H1 (cell line): ENCODE data around the gene LGALS16. TPM values are rescaled to one million over a fixed set of nuclear protein-coding genes. Genes with fewer than 3 reads are reported as not detected.

Source experiments
- CTCF ChIA-PET: fragments of 300-600 bp; sonication (Branson Sonifier 250); formaldehyde crosslinking; loops from one replicate; lab custom pipeline; 2021; ENCODE audit not compliant: partially characterized antibody; lab: Charles Lee
- POLR2A ChIA-PET: fragments of 300-600 bp; sonication (Branson Sonifier 250); formaldehyde crosslinking; loops from one replicate; lab custom pipeline; 2021; ENCODE audit warnings: inconsistent platforms; ENCODE audit not compliant: partially characterized antibody; lab: Charles Lee
- DNase-seq, 2 experiments: peaks; one replicate each; pipeline versions ENCODE4 v3.0.0 to v3.0.0-alpha.2; 2010 to 2022; ENCODE audit warnings: low spot score in 2 of 2, low read depth in 1 of 2, mixed read lengths in 1 of 2
- FAIRE-seq: peaks from 2 replicates; lab custom pipeline; 2011; peaks lifted over from hg19 to GRCh38; lab: Jason Lieb, UNC
- H2AFZ ChIP-seq: 2 replicates; pipeline ENCODE4 v1.8.1; 2012; ENCODE audit warnings: low read length, inconsistent platforms
- H2AK5ac ChIP-seq: 2 replicates; pipeline ENCODE4 v1.6.1; 2013; ENCODE audit warnings: low read depth, low read length
- H2BK120ac ChIP-seq: replicated peaks from 2 replicates; pipeline ENCODE3; 2013; ENCODE audit warnings: low read depth, low read length, inconsistent platforms
- H2BK12ac ChIP-seq: 2 replicates; pipeline ENCODE4 v1.6.1; 2013; ENCODE audit warnings: low read depth, low read length
- H2BK15ac ChIP-seq: 2 replicates; pipeline ENCODE4 v1.6.1; 2013; ENCODE audit warnings: low read length
- H2BK20ac ChIP-seq: 2 replicates; pipeline ENCODE4 v1.6.1; 2013; ENCODE audit warnings: low read length
- H2BK5ac ChIP-seq: 2 replicates; pipeline ENCODE4 v1.6.1; 2013; ENCODE audit warnings: low read depth, low read length
- H3K14ac ChIP-seq: 2 replicates; pipeline ENCODE4 v1.6.1; 2013; ENCODE audit warnings: inconsistent platforms; ENCODE audit not compliant: insufficient read length
- H3K18ac ChIP-seq: 2 replicates; pipeline ENCODE4 v1.6.1; 2013; ENCODE audit warnings: low read length; ENCODE audit errors: extremely low read depth
- H3K23ac ChIP-seq: 2 replicates; pipeline ENCODE4 v1.6.1; 2013; ENCODE audit warnings: inconsistent platforms; ENCODE audit not compliant: insufficient read length
- H3K23me2 ChIP-seq: 2 replicates; pipeline ENCODE4 v1.6.1; 2013; ENCODE audit warnings: low read depth, low read length
- H3K27ac ChIP-seq: 2 replicates; pipeline ENCODE4 v1.6.1; 2011; ENCODE audit warnings: low read depth, low read length, inconsistent platforms
- H3K27me3 ChIP-seq, 4 experiments: replicated peaks in 1 of 4; 1 replicate in 1 of 4; 2 replicates in 3 of 4; pipeline versions ENCODE4 v1.6.1 to v1.8.1; 2011 to 2013; ENCODE audit warnings: low read length in 3 of 4, mild to moderate bottlenecking in 3 of 4, inconsistent platforms in 2 of 4, mixed read lengths in 2 of 4, moderate library complexity in 1 of 4; ENCODE audit not compliant: control insufficient read depth in 3 of 4, insufficient read depth in 3 of 4; ENCODE audit errors: extremely low read depth in 1 of 4
- H3K36me3 ChIP-seq, 4 experiments: 2 replicates each; pipeline versions ENCODE4 v1.6.1 to v1.8.1; 2011 to 2013; ENCODE audit warnings: mild to moderate bottlenecking in 4 of 4, low read length in 3 of 4, moderate library complexity in 2 of 4, control low read depth in 1 of 4, inconsistent platforms in 1 of 4; ENCODE audit not compliant: insufficient read depth in 4 of 4, control insufficient read depth in 2 of 4
- H3K4ac ChIP-seq: replicated peaks from 2 replicates; pipeline ENCODE3; 2013; ENCODE audit warnings: low read length, low read depth, mixed read lengths, inconsistent platforms; ENCODE audit not compliant: insufficient read length
- H3K4me1 ChIP-seq, 4 experiments: replicated peaks in 1 of 4; 1 replicate in 1 of 4; 2 replicates in 3 of 4; pipeline versions ENCODE4 v1.6.1 to v1.8.1; 2011 to 2013; ENCODE audit warnings: low read length in 3 of 4, inconsistent platforms in 2 of 4, mixed read lengths in 1 of 4; ENCODE audit not compliant: insufficient read depth in 4 of 4, control insufficient read depth in 3 of 4
- H3K4me2 ChIP-seq, 2 experiments: 2 replicates each; pipeline versions ENCODE4 v1.6.1 to v1.8.1; 2011 to 2013; ENCODE audit warnings: low read depth in 2 of 2, low read length in 2 of 2, control low read depth in 1 of 2, inconsistent platforms in 1 of 2, mild to moderate bottlenecking in 1 of 2; ENCODE audit not compliant: insufficient read depth in 1 of 2
- H3K4me3 ChIP-seq, 4 experiments: fragments of 200-600, 300-600 bp in 1 of 4; sonication (generic), shearing (Covaris generic), sonication (Bioruptor Twin) in 1 of 4; 2 replicates each; pipeline versions ENCODE4 v1.5.1 to v1.8.1; 2011 to 2016; ENCODE audit warnings: low read length in 4 of 4, low read depth in 3 of 4, control low read depth in 2 of 4, inconsistent platforms in 2 of 4, mild to moderate bottlenecking in 2 of 4, mixed read lengths in 1 of 4, moderate library complexity in 1 of 4; ENCODE audit not compliant: insufficient read depth in 2 of 4; ENCODE audit errors: extremely low read depth in 1 of 4
- H3K56ac ChIP-seq: replicated peaks from 2 replicates; pipeline ENCODE3; 2013; ENCODE audit warnings: low read depth, mild to moderate bottlenecking, mixed read lengths, low read length, inconsistent platforms; ENCODE audit not compliant: insufficient read length
- H3K79me1 ChIP-seq: 2 replicates; pipeline ENCODE4 v1.6.1; 2013; ENCODE audit warnings: low read depth, low read length, control low read depth
- H3K79me2 ChIP-seq, 2 experiments: 2 replicates each; pipeline versions ENCODE4 v1.6.1 to v1.8.1; 2012 to 2013; ENCODE audit warnings: low read length in 2 of 2, mild to moderate bottlenecking in 2 of 2, inconsistent platforms in 1 of 2; ENCODE audit not compliant: insufficient read depth in 2 of 2, control insufficient read depth in 1 of 2
- H3K9ac ChIP-seq, 4 experiments: replicated peaks in 1 of 4; 1 replicate in 1 of 4; 2 replicates in 3 of 4; pipeline versions ENCODE4 v1.6.1 to v1.8.1; 2011 to 2013; ENCODE audit warnings: low read depth in 3 of 4, low read length in 3 of 4, control low read depth in 2 of 4, mild to moderate bottlenecking in 2 of 4, moderate library complexity in 2 of 4, inconsistent platforms in 1 of 4; ENCODE audit errors: extremely low read depth in 1 of 4
- H3K9me3 ChIP-seq, 2 experiments: 2 replicates each; pipeline versions ENCODE4 v1.6.1 to v1.8.1; 2012 to 2013; ENCODE audit warnings: mild to moderate bottlenecking in 2 of 2, moderate library complexity in 2 of 2, control low read depth in 1 of 2, inconsistent platforms in 1 of 2, low read depth in 1 of 2, low read length in 1 of 2, mixed read lengths in 1 of 2; ENCODE audit not compliant: insufficient read depth in 2 of 2
- H4K20me1 ChIP-seq, 2 experiments: replicated peaks in 1 of 2; 2 replicates each; pipeline versions ENCODE3 to v1.8.1; 2011 to 2013; ENCODE audit warnings: inconsistent platforms in 2 of 2, low read length in 2 of 2, mild to moderate bottlenecking in 1 of 2; ENCODE audit not compliant: insufficient read depth in 2 of 2, control insufficient read depth in 1 of 2
- H4K5ac ChIP-seq: 2 replicates; pipeline ENCODE4 v1.6.1; 2013; ENCODE audit warnings: low read length, low read depth, mixed read lengths, inconsistent platforms; ENCODE audit not compliant: insufficient read length
- H4K8ac ChIP-seq: 2 replicates; pipeline ENCODE4 v1.8.0; 2013; ENCODE audit warnings: mild to moderate bottlenecking, moderate library complexity, low read length, inconsistent platforms; ENCODE audit not compliant: insufficient read depth; ENCODE audit errors: extremely low read depth
- H4K91ac ChIP-seq: replicated peaks from 2 replicates; pipeline ENCODE3; 2013; ENCODE audit warnings: low read length, mixed read lengths, inconsistent platforms; ENCODE audit not compliant: insufficient read length
- ATF2 ChIP-seq: IDR thresholded peaks from 2 replicates; pipeline ENCODE4 v1.6.1; 2012; ENCODE audit warnings: low read length, inconsistent platforms
- ATF3 ChIP-seq: IDR thresholded peaks from 2 replicates; pipeline ENCODE4 v1.6.1; 2011; ENCODE audit warnings: low read depth, mild to moderate bottlenecking, low read length; ENCODE audit not compliant: insufficient read depth
- BACH1 ChIP-seq: IDR thresholded peaks from 2 replicates; pipeline ENCODE4 v1.6.1; 2012; ENCODE audit warnings: low read length, improper control_type of control experiment
- EZH2 ChIP-seq: fragments of 200-600 bp; sonication (generic); IDR thresholded peaks from 2 replicates; pipeline ENCODE4 v1.7.1; 2012; ENCODE audit warnings: low read depth, mild to moderate bottlenecking, moderate library complexity, low read length, inconsistent platforms; ENCODE audit not compliant: severe bottlenecking
- FOSL1 ChIP-seq: IDR thresholded peaks from 2 replicates; pipeline ENCODE4 v1.6.1; 2011; ENCODE audit warnings: mild to moderate bottlenecking, low read depth, low read length, moderate library complexity; ENCODE audit not compliant: insufficient read depth
- GTF2F1 ChIP-seq: IDR thresholded peaks from 2 replicates; pipeline ENCODE4 v1.6.1; 2012; ENCODE audit warnings: low read depth, low read length, improper control_type of control experiment, borderline replicate concordance
- JUN ChIP-seq: IDR thresholded peaks from 2 replicates; pipeline ENCODE4 v1.6.1; 2011; ENCODE audit warnings: low read depth, mild to moderate bottlenecking, improper control_type of control experiment, low read length
- JUND ChIP-seq: IDR thresholded peaks from 2 replicates; pipeline ENCODE4 v1.6.1; 2011; ENCODE audit warnings: mild to moderate bottlenecking, improper control_type of control experiment, low read length
- POU5F1 ChIP-seq: IDR thresholded peaks from 2 replicates; pipeline ENCODE4 v1.6.1; 2011; ENCODE audit warnings: low read depth, mild to moderate bottlenecking, low read length, moderate library complexity
- TBP ChIP-seq: IDR thresholded peaks from 2 replicates; pipeline ENCODE4 v1.6.1; 2011; ENCODE audit warnings: low read depth, low read length, improper control_type of control experiment
- USF2 ChIP-seq: IDR thresholded peaks from 2 replicates; pipeline ENCODE4 v1.6.1; 2011; ENCODE audit warnings: low read length, improper control_type of control experiment
- WGBS, 2 experiments: shearing (Covaris generic) in 1 of 2; methylation state at CpG; one replicate each; pipeline versions ENCODE4 v1.1.6 to v1.1.7; 2013 to 2015; ENCODE audit warnings: low lambda C conversion rate in 2 of 2, mixed read lengths in 2 of 2, inconsistent platforms in 1 of 2, low coverage in 1 of 2, missing lambda C conversion rate in 1 of 2; ENCODE audit not compliant: insufficient replicate concordance in 2 of 2, insufficient coverage in 1 of 2, insufficient read length in 1 of 2; ENCODE audit errors: extremely low coverage in 1 of 2, missing lambda C conversion rate in 1 of 2; 5-methylcytosine and 5-hydroxymethylcytosine counted together
- polyA plus RNA-seq, 7 experiments: library from polyadenylated mRNA; depleted of rRNA in 3 of 7; stranded (reverse) in 5 of 7; unstranded in 2 of 7; fragments of >200 nt in 5 of 7; fragments of 200-250 nt in 2 of 7; gene quantifications; 1 replicate in 5 of 7; 2 replicates in 1 of 7; 4 replicates in 1 of 7; pipeline versions ENCODE4 v1.2.1 to v1.2.3, GENCODE V29; 2011 to 2013; ENCODE audit warnings: missing spikeins in 2 of 7, mixed read lengths in 2 of 7
- total RNA-seq: library from RNA; stranded (reverse); fragmentation: NEBNext Ultra II Directional; extraction: Animal tissue kit (Norgen Biotek cat#: 25700); gene quantifications from 2 replicates; pipeline ENCODE4 v1.2.1, GENCODE V29; 2021

LGALS16 gene
- total and polyA plus RNA-seq, 2 of the 8 experiments (the other 6 are each of a cell fraction or from before 2014, with no cell fraction given) = not detected

- no peak overlapping the region for H3K14ac ChIP-seq
- H3K27me3 ChIP-seq = no peaks in the 10 kb centered on the region
- H3K4ac ChIP-seq = no peak overlapping the region
- H4K5ac ChIP-seq = no peak overlapping the region
- H3K4me2 ChIP-seq = no peak overlapping the region
- no peak overlapping the region; the same call in 1 of the 2 replicates for H2BK12ac ChIP-seq
- H2AK5ac ChIP-seq = 0 out of 2 replicates have a peak overlapping the region, but pooled peaks have one; percentile 47
- H4K8ac ChIP-seq = no peak overlapping the region
- no peak overlapping the region for H2BK120ac ChIP-seq
- 0 out of 2 replicates have a peak overlapping the region, but pooled peaks have one; percentile 9 for H2BK5ac ChIP-seq
- no peak overlapping the region for H3K56ac ChIP-seq
- DNase-seq (no peak), FAIRE-seq (no peak)
- no peak overlapping the region for H2BK20ac ChIP-seq
- H3K23ac ChIP-seq = no peak overlapping the region
- H3K27ac ChIP-seq = no peak overlapping the region
- 95% methylated on average over 5 of the region's 5 CpGs; no CpG with 5 or more reads in 1 of the 2 experiments for WGBS, 2 experiments
- H3K79me2 ChIP-seq = no peaks in the 10 kb centered on the region
- no peaks in the 10 kb centered on the region for H3K4me1 ChIP-seq
- no peak overlapping the region for H2AFZ ChIP-seq
- H3K23me2 ChIP-seq = no peaks in the 10 kb centered on the region; the same call in 1 of the 2 replicates
- POLR2A ChIA-PET = no interaction called here
- H3K4me3 ChIP-seq = no peak overlapping the region
- no peaks in the 10 kb centered on the region for H3K79me1 ChIP-seq
- no peaks in the 10 kb centered on the region for H3K9me3 ChIP-seq
- no peak overlapping the region for H3K18ac ChIP-seq
- H4K20me1 ChIP-seq = peaks cover 0 to 4% of the 10 kb centered on the region in 2 experiments
- no peak overlapping the region for H2BK15ac ChIP-seq
- no peaks in the 10 kb centered on the region for H3K36me3 ChIP-seq
- CTCF ChIA-PET = interaction anchor here (1.4 to 2.2 kb wide), 3 partner anchors 10 to 150 kb away, joined by 3 to 8 read pairs (median 3); no protein-coding TSS in a partner anchor
- H4K91ac ChIP-seq = no peak overlapping the region
- H3K9ac ChIP-seq = no peak overlapping the region; a peak in 1 of 7 replicates
- TF ChIP-seq FOSL1 = no peak
- no peak for TF ChIP-seq POU5F1
- TF ChIP-seq ATF3 = no peak
- TF ChIP-seq TBP = no peak
- TF ChIP-seq JUN = no peak
- TF ChIP-seq USF2 = no peak
- no peak for TF ChIP-seq GTF2F1
- no peak for TF ChIP-seq JUND
- TF ChIP-seq BACH1 = no peak
- no peak for TF ChIP-seq ATF2
- TF ChIP-seq EZH2 = no peak
Measured at GRCh38 chr19:39681416-39681815, 25.7 kb downstream of the LGALS16 start.
